ENCODE data around the gene STK11.

Gene STK11

GRCh38 chr19:1205114-1206099, at the start of gene STK11:
Gene STK11 (plus strand): TSS chr19:1205778. CDS start chr19:1206914, 1,136 bp downstream.
- TF ChIP-seq CTCF (IDR thresholded peaks at IDR 0.05; ENCODE audit: low read depth, low read length, missing control alignments) = no peak
- DNase-seq (ENCODE audit: extremely low read depth, low read depth) = peak; percentile 75
- peak within 1 kb of the TSS; percentile 92 for H3K4me3 ChIP-seq (replicated peaks; ENCODE audit: low read depth, low read length)

- no peak for DNase-seq (ENCODE audit: extremely low read depth, low read depth)
- no peak overlapping the region for H3K4me3 ChIP-seq (replicated peaks; ENCODE audit: low read depth, low read length)
- no peak for TF ChIP-seq CTCF (IDR thresholded peaks at IDR 0.05; ENCODE audit: low read depth, low read length, missing control alignments)
Observed at GRCh38 chr19:1156305-1156801, 49.2 kb upstream of the STK11 start.

GRCh38 chr19:1156830-1157615, 48.6 kb upstream of the STK11 start:
- H3K4me3 ChIP-seq (replicated peaks; ENCODE audit: low read depth, low read length) = no peak overlapping the region
- TF ChIP-seq CTCF (IDR thresholded peaks at IDR 0.05; ENCODE audit: low read depth, low read length, missing control alignments) = no peak
- DNase-seq (ENCODE audit: extremely low read depth, low read depth) = no peak

- TF ChIP-seq CTCF (IDR thresholded peaks at IDR 0.05; ENCODE audit: low read depth, low read length, missing control alignments) = no peak
- no peak overlapping the region for H3K4me3 ChIP-seq (replicated peaks; ENCODE audit: low read depth, low read length)
- DNase-seq (ENCODE audit: extremely low read depth, low read depth) = no peak
Observed at GRCh38 chr19:1157931-1158884, 47.4 kb upstream of the STK11 start.

GRCh38 chr19:1158885-1159448, 46.6 kb upstream of the STK11 start:
- no peak for DNase-seq (ENCODE audit: extremely low read depth, low read depth)
- TF ChIP-seq CTCF (IDR thresholded peaks at IDR 0.05; ENCODE audit: low read depth, low read length, missing control alignments) = no peak
- H3K4me3 ChIP-seq (replicated peaks; ENCODE audit: low read depth, low read length) = no peak overlapping the region

All from HFF-Myc (cell line).